OCI-LY7 (cell line): Measurements from ENCODE around the gene CASZ1. TPM values are rescaled to one million over a fixed set of nuclear protein-coding genes. Genes with fewer than 3 reads are reported as not detected.

ENCODE experiments used
- BruUV-seq: library from RNA; stranded (reverse); fragments of 400-500 nt; replicated peaks from 2 replicates; lab custom pipeline; 2021; lab: Mats Ljungman, UMichigan
- CTCF ChIA-PET: fragments of 300-600 bp; sonication (Branson Sonifier 250); formaldehyde crosslinking; loops from one replicate; lab custom pipeline; 2022; ENCODE audit warnings: antibody characterized with exemption; ENCODE audit not compliant: unreplicated experiment; lab: Charles Lee
- POLR2A ChIA-PET: fragments of 300-600 bp; sonication (Branson Sonifier 250); formaldehyde crosslinking; loops from one replicate; lab custom pipeline; 2022; ENCODE audit warnings: antibody characterized with exemption; lab: Charles Lee
- DNase-seq: peaks from one replicate; pipeline ENCODE4 v3.0.0-alpha.2; 2015; ENCODE audit warnings: low spot score
- H2AFZ ChIP-seq: fragments of 200-600 bp; sonication (generic), shearing (Covaris generic); 2 replicates; pipeline ENCODE4 v1.6.1; 2014; ENCODE audit warnings: mild to moderate bottlenecking, antibody characterized with exemption, low read length, moderate library complexity
- H3K27ac ChIP-seq: fragments of 200-600 bp; sonication (generic); 2 replicates; pipeline ENCODE4 v1.5.1; 2014; ENCODE audit warnings: mixed run types, low read depth, mild to moderate bottlenecking, moderate library complexity, low read length, inconsistent platforms; ENCODE audit not compliant: poor library complexity, severe bottlenecking
- H3K36me3 ChIP-seq: fragments of 200-600 bp; sonication (generic); 2 replicates; pipeline ENCODE4 v1.6.1; 2014; ENCODE audit warnings: mild to moderate bottlenecking, antibody characterized with exemption, low read length, moderate library complexity, mixed read lengths; ENCODE audit not compliant: insufficient read depth
- H3K4me1 ChIP-seq: fragments of 200-600 bp; sonication (generic); 2 replicates; pipeline ENCODE4 v1.5.1; 2014; ENCODE audit warnings: mild to moderate bottlenecking, low read length; ENCODE audit not compliant: insufficient read depth, poor library complexity, severe bottlenecking
- H3K4me2 ChIP-seq: fragments of 200-600 bp; sonication (generic); 2 replicates; pipeline ENCODE4 v1.6.1; 2014; ENCODE audit warnings: mild to moderate bottlenecking, low read length
- H3K4me3 ChIP-seq: fragments of 200-600 bp; sonication (generic); 2 replicates; pipeline ENCODE4 v1.5.1; 2014; ENCODE audit warnings: mild to moderate bottlenecking, low read depth, low read length; ENCODE audit not compliant: poor library complexity, severe bottlenecking
- H3K79me2 ChIP-seq: fragments of 200-600 bp; sonication (generic); 2 replicates; pipeline ENCODE4 v1.6.1; 2016; ENCODE audit warnings: low read depth, mild to moderate bottlenecking, low read length, moderate library complexity, mixed read lengths; ENCODE audit not compliant: insufficient read depth
- H3K9me2 ChIP-seq: fragments of 200-600 bp; sonication (generic); 2 replicates; pipeline ENCODE4 v1.6.1; 2016; ENCODE audit warnings: mild to moderate bottlenecking, low read length, mixed read lengths; ENCODE audit not compliant: insufficient read depth
- H3K9me3 ChIP-seq: fragments of 200-600 bp; sonication (generic); 2 replicates; pipeline ENCODE4 v1.6.1; 2014; ENCODE audit warnings: mild to moderate bottlenecking, mixed run types, low read length, mixed read lengths
- H4K20me1 ChIP-seq: fragments of 200-600 bp; sonication (generic); 2 replicates; pipeline ENCODE4 v1.6.1; 2014; ENCODE audit warnings: mild to moderate bottlenecking, antibody characterized with exemption, low read length, moderate library complexity, mixed read lengths; ENCODE audit not compliant: insufficient read depth
- CTCF ChIP-seq: fragments of 200-600 bp; sonication (generic); conservative IDR thresholded peaks from 2 replicates; pipeline ENCODE4 v1.5.1; 2014; ENCODE audit warnings: mild to moderate bottlenecking, antibody characterized with exemption, low read length, moderate library complexity, mixed read lengths
- EZH2phosphoT487 ChIP-seq: fragments of 200-600 bp; sonication (generic); IDR thresholded peaks from 2 replicates; pipeline ENCODE4 v1.6.1; 2018; ENCODE audit warnings: low read depth, borderline replicate concordance, mild to moderate bottlenecking, mixed run types, antibody characterized with exemption, low read length, moderate library complexity, mixed read lengths
- intact Hi-C: fragments of 100-400 bp; cut with micrococcal nuclease; formaldehyde crosslinking; loops from one replicate; pipeline ENCODE4 v1.10.0; 2022; ENCODE audit not compliant: unreplicated experiment
- total RNA-seq, 2 experiments: library from RNA; depleted of rRNA in 1 of 2; stranded (reverse); fragments of >200 nt in 1 of 2; shearing (Covaris generic) in 1 of 2; gene quantifications; 2 replicates each; pipeline ENCODE4 v1.2.3, GENCODE V29; 2014 to 2022

CASZ1 gene
- total RNA-seq, 2 experiments from 2014 or later = 3.3 to 3.9 TPM

DNA sequence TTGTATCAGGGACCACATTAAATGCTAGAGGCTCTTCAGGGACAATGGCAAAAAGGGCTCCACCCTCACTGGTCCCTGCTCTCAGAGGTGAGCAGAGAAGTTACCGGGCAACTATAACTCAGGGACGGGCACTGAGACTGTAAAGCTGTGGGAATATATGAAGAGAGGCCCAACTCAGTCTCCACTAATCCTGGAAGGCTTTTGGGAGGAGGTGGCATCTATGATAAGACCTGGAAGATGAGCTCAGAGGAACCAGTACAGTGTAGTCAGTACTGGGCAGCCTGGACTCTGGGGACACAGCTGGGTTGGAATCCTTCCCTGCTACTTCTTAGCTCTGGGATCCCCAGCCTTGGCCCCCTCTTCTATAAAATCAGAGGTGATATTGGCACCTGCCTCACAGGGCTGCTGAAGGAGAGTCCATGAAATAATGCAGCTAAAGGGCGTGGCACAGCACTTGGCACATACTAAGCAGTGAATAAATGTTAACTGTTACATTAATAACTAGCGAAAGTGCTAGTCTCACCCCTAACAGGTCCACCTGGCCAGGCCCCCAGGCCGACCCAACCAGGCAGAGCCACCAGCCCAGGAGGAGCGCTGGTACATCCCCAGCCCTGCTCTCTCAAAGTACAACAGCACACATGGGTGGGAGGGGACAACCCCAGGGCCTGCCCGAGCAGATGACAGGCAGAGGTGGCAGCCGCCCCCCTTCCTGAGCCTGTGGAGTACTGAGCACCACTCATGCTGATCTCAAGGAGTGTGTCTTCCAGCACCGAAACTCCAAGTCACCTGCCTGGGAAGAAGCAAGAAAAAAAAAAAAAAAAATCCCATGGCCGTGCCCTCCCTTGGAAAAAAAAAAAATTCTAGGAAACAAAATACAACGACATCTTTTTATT is 62.7 kb downstream of the CASZ1 start:
- Histone ChIP-seq H4K20me1 (no peaks in the 10 kb centered on the region), H2AFZ (no peak overlapping the region), H3K4me3 (no peak overlapping the region), H3K36me3 (no peaks in the 10 kb centered on the region), H3K9me2 (no peaks in the 10 kb centered on the region), H3K4me1 (no peaks in the 10 kb centered on the region), H3K79me2 (no peaks in the 10 kb centered on the region), H3K4me2 (no peak overlapping the region), H3K27ac (no peak overlapping the region), H3K9me3 (no peaks in the 10 kb centered on the region)
- ChIA-PET CTCF (no interaction called here), POLR2A (no interaction called here)
- no TSS peak for BruUV-seq
- intact Hi-C loops = loop anchor here (5.0 kb wide), 1 partner anchor 124 kb away; no protein-coding TSS in a partner anchor
- TF ChIP-seq CTCF = no peak
- TF ChIP-seq EZH2phosphoT487 = no peak
- no peak for DNase-seq

- no peak overlapping the region for H3K27ac ChIP-seq
- intact Hi-C loops = loop anchor here (5.0 kb wide), 1 partner anchor 126 kb away; no protein-coding TSS in a partner anchor
- H3K9me3 ChIP-seq = no peaks in the 10 kb centered on the region
- no peaks in the 10 kb centered on the region for H3K79me2 ChIP-seq
- no peaks in the 10 kb centered on the region for H4K20me1 ChIP-seq
- no peak overlapping the region for H2AFZ ChIP-seq
- TF ChIP-seq EZH2phosphoT487 (no peak), CTCF (no peak)
- H3K4me1 ChIP-seq = no peaks in the 10 kb centered on the region
- ChIA-PET CTCF (no interaction called here), POLR2A (no interaction called here)
- H3K4me3 ChIP-seq = no peak overlapping the region
- H3K9me2 ChIP-seq = no peaks in the 10 kb centered on the region
- H3K4me2 ChIP-seq = no peak overlapping the region
- no TSS peak for BruUV-seq
- no peak for DNase-seq
- H3K36me3 ChIP-seq = no peaks in the 10 kb centered on the region
Measured at GRCh38 chr1:10730985-10731384, 65.5 kb downstream of the CASZ1 start.
